Breast epithelium (tissue), 3 donors: ENCODE results near the gene DLD.

Source experiments
- CTCF ChIP-seq, 3 donors: fragments of 450-650 bp; IDR thresholded peaks; one replicate each; pipeline ENCODE4 v1.5.1; 2016 to 2017; ENCODE audit warnings: antibody characterized with exemption in 3 of 3, mild to moderate bottlenecking in 3 of 3, moderate library complexity in 3 of 3
- POLR2A ChIP-seq: fragments of 450-650 bp; IDR thresholded peaks from one replicate; pipeline ENCODE4 v1.6.1; 2016; ENCODE audit warnings: antibody characterized with exemption, mild to moderate bottlenecking, moderate library complexity

- TF ChIP-seq CTCF (IDR thresholded peaks at IDR 0.05), result no peak
- TF ChIP-seq POLR2A, result no peak
Measured at GRCh38 chr7:107846324-107846723, 44.7 kb upstream of the DLD start.
